Ovary (tissue), 3 donors: ENCODE data around the gene PAK5.

ENCODE experiments used
- CTCF ChIP-seq, 3 donors: fragments of 450-650 bp in 2 of 3; fragments of 200-600 bp in 1 of 3; IDR thresholded peaks; one replicate each; pipeline versions ENCODE4 v1.5.1 to v1.8.0; 2016 to 2022; ENCODE audit warnings: antibody characterized with exemption in 3 of 3, mild to moderate bottlenecking in 1 of 3
- EP300 ChIP-seq: sonication (generic); formaldehyde crosslinking; IDR thresholded peaks from one replicate; pipeline ENCODE4 v1.6.1; 2017; ENCODE audit warnings: antibody characterized with exemption
- POLR2A ChIP-seq: fragments of 450-650 bp; IDR thresholded peaks from one replicate; pipeline ENCODE4 v1.6.1; 2017; ENCODE audit warnings: antibody characterized with exemption, mild to moderate bottlenecking, moderate library complexity
- donor health status: DM: no; HTN: no; CAD: no.

- TF ChIP-seq EP300 (no peak), CTCF (IDR thresholded peaks at IDR 0.05) (no peak), POLR2A (no peak)
Observed at GRCh38 chr20:9628589-9628988, 210.3 kb downstream of the PAK5 start.
